ENCODE measurements around the gene INS.

Gene INS

GRCh38 chr11:2191883-2192282, 30.9 kb upstream of the INS start:
- H2BK15ac ChIP-seq (replicated peaks; ENCODE audit: low read depth): no peak overlapping the region
- no peak overlapping the region for H3K4ac ChIP-seq (ENCODE audit: low read depth, low read length)
- H3K23ac ChIP-seq (ENCODE audit: low read length): no peak overlapping the region
- no peak overlapping the region for H3K18ac ChIP-seq (ENCODE audit: low read length)
- H4K5ac ChIP-seq (ENCODE audit: low read length): no peak overlapping the region
- H2BK120ac ChIP-seq (ENCODE audit: low read depth, low read length): no peak overlapping the region
- DNase-seq: no peak
- no peak overlapping the region for H2BK5ac ChIP-seq (ENCODE audit: low read length)
- H3K79me1 ChIP-seq (ENCODE audit: low read length): no peaks in the 10 kb centered on the region
- no peak overlapping the region for H2AK5ac ChIP-seq (ENCODE audit: low read length)
- no peak overlapping the region for H3K9ac ChIP-seq (ENCODE audit: low read length)
- H3K4me2 ChIP-seq (ENCODE audit: low read length): no peak overlapping the region
- no peak overlapping the region for H3K4me3 ChIP-seq (ENCODE audit: low read length)
- H3K36me3 ChIP-seq (ENCODE audit: control insufficient read depth, insufficient read depth, low read length): no peaks in the 10 kb centered on the region
- no peaks in the 10 kb centered on the region for H3K4me1 ChIP-seq (ENCODE audit: control insufficient read depth, low read depth, low read length)
- no peak overlapping the region for H3K56ac ChIP-seq (ENCODE audit: low read length)
- no CpG with 5 or more reads among the region's 7 CpGs for WGBS (ENCODE audit: extremely low coverage, insufficient coverage, low lambda C conversion rate)
- no peaks in the 10 kb centered on the region for H3K79me2 ChIP-seq (ENCODE audit: control insufficient read depth, insufficient read depth, low read length)
- no peaks in the 10 kb centered on the region for H3K27me3 ChIP-seq (ENCODE audit: insufficient read depth, low read length, poor library complexity)
- no peak overlapping the region for H3K27ac ChIP-seq (ENCODE audit: low read depth, low read length)
- H4K8ac ChIP-seq (ENCODE audit: low read depth, low read length): no peak overlapping the region

GRCh38 chr11:2190657-2191471, 29.9 kb upstream of the INS start:
- no peak for DNase-seq
- Histone ChIP-seq H3K27ac (ENCODE audit: low read depth, low read length) (peak overlapping the region; percentile 11), H3K36me3 (ENCODE audit: control insufficient read depth, insufficient read depth, low read length) (no peaks in the 10 kb centered on the region), H3K4ac (ENCODE audit: low read depth, low read length) (no peak overlapping the region), H3K4me2 (ENCODE audit: low read length) (no peak overlapping the region), H3K23ac (ENCODE audit: low read length) (no peak overlapping the region), H3K18ac (ENCODE audit: low read length) (no peak overlapping the region), H3K4me1 (ENCODE audit: control insufficient read depth, low read depth, low read length) (no peaks in the 10 kb centered on the region), H3K4me3 (ENCODE audit: low read length) (no peak overlapping the region), H3K79me2 (ENCODE audit: control insufficient read depth, insufficient read depth, low read length) (no peaks in the 10 kb centered on the region), H3K79me1 (ENCODE audit: low read length) (no peaks in the 10 kb centered on the region), H3K27me3 (ENCODE audit: insufficient read depth, low read length, poor library complexity) (no peaks in the 10 kb centered on the region), H2AK5ac (ENCODE audit: low read length) (no peak overlapping the region), H3K9ac (ENCODE audit: low read length) (no peak overlapping the region), H2BK5ac (ENCODE audit: low read length) (no peak overlapping the region), H2BK15ac (replicated peaks; ENCODE audit: low read depth) (no peak overlapping the region), H4K8ac (ENCODE audit: low read depth, low read length) (no peak overlapping the region), H3K56ac (ENCODE audit: low read length) (no peak overlapping the region), H4K5ac (ENCODE audit: low read length) (no peak overlapping the region), H2BK120ac (ENCODE audit: low read depth, low read length) (no peak overlapping the region)
- WGBS (ENCODE audit: extremely low coverage, insufficient coverage, low lambda C conversion rate): no CpG with 5 or more reads among the region's 30 CpGs

GRCh38 chr11:2189938-2190656, 29.1 kb upstream of the INS start:
- WGBS (ENCODE audit: extremely low coverage, insufficient coverage, low lambda C conversion rate): no CpG with 5 or more reads among the region's 29 CpGs
- H3K27ac ChIP-seq (ENCODE audit: low read depth, low read length): no peak overlapping the region

GRCh38 chr11:2188745-2189144, 27.7 kb upstream of the INS start:
- Histone ChIP-seq H4K5ac (ENCODE audit: low read length) (no peak overlapping the region), H3K79me2 (ENCODE audit: control insufficient read depth, insufficient read depth, low read length) (no peaks in the 10 kb centered on the region), H3K9ac (ENCODE audit: low read length) (no peak overlapping the region), H3K56ac (ENCODE audit: low read length) (no peak overlapping the region), H3K79me1 (ENCODE audit: low read length) (no peaks in the 10 kb centered on the region), H2BK15ac (replicated peaks; ENCODE audit: low read depth) (no peak overlapping the region), H2BK5ac (ENCODE audit: low read length) (no peak overlapping the region), H3K36me3 (ENCODE audit: control insufficient read depth, insufficient read depth, low read length) (no peaks in the 10 kb centered on the region), H3K27me3 (ENCODE audit: insufficient read depth, low read length, poor library complexity) (no peaks in the 10 kb centered on the region), H3K18ac (ENCODE audit: low read length) (no peak overlapping the region), H3K4me3 (ENCODE audit: low read length) (no peak overlapping the region), H3K27ac (ENCODE audit: low read depth, low read length) (no peak overlapping the region), H2BK120ac (ENCODE audit: low read depth, low read length) (no peak overlapping the region), H2AK5ac (ENCODE audit: low read length) (no peak overlapping the region), H3K4me2 (ENCODE audit: low read length) (no peak overlapping the region), H3K4me1 (ENCODE audit: control insufficient read depth, low read depth, low read length) (no peaks in the 10 kb centered on the region), H3K23ac (ENCODE audit: low read length) (no peak overlapping the region), H4K8ac (ENCODE audit: low read depth, low read length) (no peak overlapping the region), H3K4ac (ENCODE audit: low read depth, low read length) (no peak overlapping the region)
- DNase-seq: no peak
- WGBS (ENCODE audit: extremely low coverage, insufficient coverage, low lambda C conversion rate): no CpG with 5 or more reads among the region's 19 CpGs

More at GRCh38 chr11:2189938-2190656, 29.1 kb upstream of the INS start:
- H3K4me2 ChIP-seq (ENCODE audit: low read length): no peak overlapping the region
- no peak overlapping the region for H2BK15ac ChIP-seq (replicated peaks; ENCODE audit: low read depth)
- no peaks in the 10 kb centered on the region for H3K79me2 ChIP-seq (ENCODE audit: control insufficient read depth, insufficient read depth, low read length)
- H3K18ac ChIP-seq (ENCODE audit: low read length): no peak overlapping the region
- no peak overlapping the region for H3K9ac ChIP-seq (ENCODE audit: low read length)
- no peaks in the 10 kb centered on the region for H3K27me3 ChIP-seq (ENCODE audit: insufficient read depth, low read length, poor library complexity)
- H3K4me3 ChIP-seq (ENCODE audit: low read length): no peak overlapping the region
- H2BK5ac ChIP-seq (ENCODE audit: low read length): no peak overlapping the region
- no peak overlapping the region for H3K23ac ChIP-seq (ENCODE audit: low read length)
- no peak overlapping the region for H3K4ac ChIP-seq (ENCODE audit: low read depth, low read length)
- no peaks in the 10 kb centered on the region for H3K4me1 ChIP-seq (ENCODE audit: control insufficient read depth, low read depth, low read length)
- no peak overlapping the region for H4K5ac ChIP-seq (ENCODE audit: low read length)
- no peak overlapping the region for H4K8ac ChIP-seq (ENCODE audit: low read depth, low read length)
- no peak overlapping the region for H2BK120ac ChIP-seq (ENCODE audit: low read depth, low read length)
- H3K79me1 ChIP-seq (ENCODE audit: low read length): no peaks in the 10 kb centered on the region
- DNase-seq: no peak
- H2AK5ac ChIP-seq (ENCODE audit: low read length): no peak overlapping the region
- no peak overlapping the region for H3K56ac ChIP-seq (ENCODE audit: low read length)
- no peaks in the 10 kb centered on the region for H3K36me3 ChIP-seq (ENCODE audit: control insufficient read depth, insufficient read depth, low read length)

DNA sequence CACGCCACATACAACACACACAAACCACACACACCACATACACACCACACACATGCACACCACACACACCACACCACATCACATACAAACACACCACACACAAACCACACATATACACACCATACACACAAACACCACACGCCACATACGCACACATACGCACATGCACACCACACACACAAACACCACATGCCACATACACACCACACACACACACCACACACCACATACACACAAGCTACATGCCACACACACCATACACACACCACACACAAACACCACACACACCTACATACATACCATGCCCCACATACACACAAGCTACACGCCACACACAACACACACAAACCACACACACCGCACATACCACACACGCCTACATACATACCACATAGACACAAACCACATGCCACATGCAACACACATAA, 26.3 kb upstream of the INS start:
- no peak overlapping the region for H3K4ac ChIP-seq (ENCODE audit: low read depth, low read length)
- H3K79me2 ChIP-seq (ENCODE audit: control insufficient read depth, insufficient read depth, low read length): no peaks in the 10 kb centered on the region
- no peaks in the 10 kb centered on the region for H3K4me1 ChIP-seq (ENCODE audit: control insufficient read depth, low read depth, low read length)
- DNase-seq: no peak
- H3K9ac ChIP-seq (ENCODE audit: low read length): no peak overlapping the region
- no peak overlapping the region for H3K56ac ChIP-seq (ENCODE audit: low read length)
- no peak overlapping the region for H3K4me3 ChIP-seq (ENCODE audit: low read length)
- H3K23ac ChIP-seq (ENCODE audit: low read length): no peak overlapping the region
- no peaks in the 10 kb centered on the region for H3K27me3 ChIP-seq (ENCODE audit: insufficient read depth, low read length, poor library complexity)
- H2BK120ac ChIP-seq (ENCODE audit: low read depth, low read length): no peak overlapping the region
- H3K27ac ChIP-seq (ENCODE audit: low read depth, low read length): no peak overlapping the region
- 100% methylated on average over 7 of the region's 7 CpGs for WGBS (ENCODE audit: extremely low coverage, insufficient coverage, low lambda C conversion rate)
- no peak overlapping the region for H2BK15ac ChIP-seq (replicated peaks; ENCODE audit: low read depth)
- H4K5ac ChIP-seq (ENCODE audit: low read length): no peak overlapping the region
- H3K18ac ChIP-seq (ENCODE audit: low read length): no peak overlapping the region
- H4K8ac ChIP-seq (ENCODE audit: low read depth, low read length): no peak overlapping the region
- no peaks in the 10 kb centered on the region for H3K79me1 ChIP-seq (ENCODE audit: low read length)
- H3K4me2 ChIP-seq (ENCODE audit: low read length): no peak overlapping the region
- H3K36me3 ChIP-seq (ENCODE audit: control insufficient read depth, insufficient read depth, low read length): no peaks in the 10 kb centered on the region
- peak overlapping the region; percentile 67 for H2AK5ac ChIP-seq (ENCODE audit: low read length)
- H2BK5ac ChIP-seq (ENCODE audit: low read length): no peak overlapping the region
